Loucy (cell line): ENCODE measurements around the gene COL20A1.

Experiments used
- H2AFZ ChIP-seq: fragments of 200-600 bp; sonication (generic); 2 replicates; pipeline ENCODE4 v1.6.0; 2016; ENCODE audit warnings: antibody characterized with exemption, mild to moderate bottlenecking, low read length, moderate library complexity
- H3F3A ChIP-seq: fragments of 200-600 bp; 2 replicates; pipeline ENCODE4 v1.6.0; 2016; ENCODE audit warnings: antibody characterized with exemption, low read depth, mild to moderate bottlenecking
- H3K27me3 ChIP-seq: fragments of 200-600 bp; sonication (generic); 2 replicates; pipeline ENCODE4 v1.6.1; 2014; ENCODE audit warnings: low read length, mild to moderate bottlenecking; ENCODE audit not compliant: insufficient read depth, poor library complexity, severe bottlenecking
- H3K36me3 ChIP-seq: fragments of 200-600 bp; sonication (generic); 2 replicates; pipeline ENCODE4 v1.6.1; 2016; ENCODE audit warnings: low read length; ENCODE audit not compliant: insufficient read depth
- H3K4me1 ChIP-seq: fragments of 200-600 bp; sonication (generic); 2 replicates; pipeline ENCODE4 v1.5.1; 2014; ENCODE audit warnings: low read length, mild to moderate bottlenecking; ENCODE audit not compliant: insufficient read depth, poor library complexity, severe bottlenecking
- H3K4me2 ChIP-seq: fragments of 200-600 bp; sonication (generic); 2 replicates; pipeline ENCODE4 v1.6.0; 2014; ENCODE audit warnings: antibody characterized with exemption, low read length, low read depth, mild to moderate bottlenecking; ENCODE audit not compliant: poor library complexity, severe bottlenecking
- H3K4me3 ChIP-seq: fragments of 200-600 bp; sonication (generic); 2 replicates; pipeline ENCODE4 v1.5.1; 2014; ENCODE audit warnings: low read length, mild to moderate bottlenecking, mixed read lengths; ENCODE audit not compliant: poor library complexity, severe bottlenecking
- H3K79me2 ChIP-seq: fragments of 200-600 bp; sonication (generic); 2 replicates; pipeline ENCODE4 v1.6.1; 2014; ENCODE audit warnings: low read length; ENCODE audit not compliant: insufficient read depth
- H3K9ac ChIP-seq: fragments of 200-600 bp; sonication (generic); 2 replicates; pipeline ENCODE4 v1.6.0; 2014; ENCODE audit warnings: mild to moderate bottlenecking, low read depth, low read length, moderate library complexity; ENCODE audit not compliant: poor library complexity, severe bottlenecking
- H3K9me2 ChIP-seq: fragments of 200-600 bp; sonication (generic); replicated peaks from 2 replicates; pipeline ENCODE4 v1.6.1; 2016; ENCODE audit warnings: low read depth, low read length, mixed read lengths
- H3K9me3 ChIP-seq: fragments of 200-600 bp; sonication (generic); 2 replicates; pipeline ENCODE4 v1.6.1; 2014; ENCODE audit warnings: mild to moderate bottlenecking, antibody characterized with exemption, low read length, low read depth; ENCODE audit not compliant: insufficient read depth
- H4K20me1 ChIP-seq: fragments of 200-600 bp; sonication (generic); 2 replicates; pipeline ENCODE4 v1.6.0; 2014; ENCODE audit warnings: antibody characterized with exemption, low read length, mild to moderate bottlenecking; ENCODE audit not compliant: insufficient read depth, poor library complexity, severe bottlenecking
- EZH2phosphoT487 ChIP-seq: fragments of 200-600 bp; IDR thresholded peaks from 2 replicates; pipeline ENCODE4 v1.6.1; 2018; ENCODE audit warnings: antibody characterized with exemption, mild to moderate bottlenecking, moderate library complexity, borderline replicate concordance
- TF ChIP-seq, protein P1 (sequence below): fragments of 200-600 bp; sonication (generic); conservative IDR thresholded peaks from 2 replicates; pipeline ENCODE4 v1.5.1; 2014; ENCODE audit warnings: mild to moderate bottlenecking, antibody characterized with exemption, low read length

The COL20A1 gene

DNA sequence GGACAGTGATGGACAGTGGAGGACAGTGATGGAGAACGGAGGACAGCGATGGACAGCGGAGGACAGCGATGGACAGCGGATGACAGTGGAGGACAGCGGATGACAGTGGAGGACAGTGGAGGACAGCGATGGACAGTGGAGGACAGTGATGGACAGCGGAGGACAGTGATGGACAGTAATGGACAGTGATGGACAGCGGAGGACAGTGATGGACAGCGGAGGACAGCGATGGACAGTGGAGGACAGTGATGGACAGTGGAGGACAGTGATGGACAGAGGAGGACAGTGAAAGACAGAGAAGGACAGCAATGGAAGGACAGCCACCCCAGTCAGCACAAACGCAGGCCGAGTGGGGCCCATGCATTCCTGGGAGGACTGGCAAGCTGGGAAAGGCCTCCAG lies 35.4 kb upstream of the COL20A1 start:
- Histone ChIP-seq H3K36me3 (no peaks in the 10 kb centered on the region), H3K9me3 (no peaks in the 10 kb centered on the region), H4K20me1 (no peaks in the 10 kb centered on the region), H3F3A (no peaks in the 10 kb centered on the region), H3K9ac (no peak overlapping the region), H3K4me1 (peaks cover 4% of the 10 kb centered on the region), H3K4me3 (no peak overlapping the region), H3K9me2 (no peaks in the 10 kb centered on the region), H2AFZ (no peak overlapping the region), H3K4me2 (no peak overlapping the region), H3K27me3 (no peaks in the 10 kb centered on the region), H3K79me2 (no peaks in the 10 kb centered on the region)
- TF ChIP-seq, protein P1, sequence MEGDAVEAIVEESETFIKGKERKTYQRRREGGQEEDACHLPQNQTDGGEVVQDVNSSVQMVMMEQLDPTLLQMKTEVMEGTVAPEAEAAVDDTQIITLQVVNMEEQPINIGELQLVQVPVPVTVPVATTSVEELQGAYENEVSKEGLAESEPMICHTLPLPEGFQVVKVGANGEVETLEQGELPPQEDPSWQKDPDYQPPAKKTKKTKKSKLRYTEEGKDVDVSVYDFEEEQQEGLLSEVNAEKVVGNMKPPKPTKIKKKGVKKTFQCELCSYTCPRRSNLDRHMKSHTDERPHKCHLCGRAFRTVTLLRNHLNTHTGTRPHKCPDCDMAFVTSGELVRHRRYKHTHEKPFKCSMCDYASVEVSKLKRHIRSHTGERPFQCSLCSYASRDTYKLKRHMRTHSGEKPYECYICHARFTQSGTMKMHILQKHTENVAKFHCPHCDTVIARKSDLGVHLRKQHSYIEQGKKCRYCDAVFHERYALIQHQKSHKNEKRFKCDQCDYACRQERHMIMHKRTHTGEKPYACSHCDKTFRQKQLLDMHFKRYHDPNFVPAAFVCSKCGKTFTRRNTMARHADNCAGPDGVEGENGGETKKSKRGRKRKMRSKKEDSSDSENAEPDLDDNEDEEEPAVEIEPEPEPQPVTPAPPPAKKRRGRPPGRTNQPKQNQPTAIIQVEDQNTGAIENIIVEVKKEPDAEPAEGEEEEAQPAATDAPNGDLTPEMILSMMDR = no peak
- no peak for TF ChIP-seq EZH2phosphoT487

DNA sequence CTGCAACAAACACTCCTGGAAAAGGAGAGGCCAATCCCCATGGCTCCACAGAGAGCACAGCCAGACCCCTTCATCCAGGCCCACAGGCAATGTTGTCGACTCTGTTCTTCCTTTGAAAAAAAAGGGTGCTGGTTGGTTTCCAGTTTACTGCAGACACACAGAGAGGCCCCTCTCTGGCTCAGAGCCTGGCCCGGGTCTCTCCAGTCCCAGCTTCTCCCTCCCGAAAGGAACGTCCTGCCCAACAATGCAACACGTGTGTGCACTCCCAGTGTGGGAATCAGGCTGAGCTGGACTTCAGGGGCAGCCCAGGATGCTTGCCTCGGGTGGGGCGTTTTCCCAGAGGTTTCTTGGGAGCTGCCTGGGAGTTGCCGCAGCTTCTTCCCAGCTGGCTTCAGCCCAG lies 34.2 kb upstream of the COL20A1 start:
- no peak overlapping the region for H2AFZ ChIP-seq
- no peaks in the 10 kb centered on the region for H3K27me3 ChIP-seq
- no peaks in the 10 kb centered on the region for H4K20me1 ChIP-seq
- peaks cover 4% of the 10 kb centered on the region for H3K4me1 ChIP-seq
- TF ChIP-seq, protein P1 = no peak
- H3K4me3 ChIP-seq = no peak overlapping the region
- no peaks in the 10 kb centered on the region for H3K9me2 ChIP-seq
- H3K79me2 ChIP-seq = no peaks in the 10 kb centered on the region
- no peak overlapping the region for H3K9ac ChIP-seq
- no peaks in the 10 kb centered on the region for H3F3A ChIP-seq
- no peak overlapping the region for H3K4me2 ChIP-seq
- no peaks in the 10 kb centered on the region for H3K9me3 ChIP-seq
- H3K36me3 ChIP-seq = no peaks in the 10 kb centered on the region

DNA sequence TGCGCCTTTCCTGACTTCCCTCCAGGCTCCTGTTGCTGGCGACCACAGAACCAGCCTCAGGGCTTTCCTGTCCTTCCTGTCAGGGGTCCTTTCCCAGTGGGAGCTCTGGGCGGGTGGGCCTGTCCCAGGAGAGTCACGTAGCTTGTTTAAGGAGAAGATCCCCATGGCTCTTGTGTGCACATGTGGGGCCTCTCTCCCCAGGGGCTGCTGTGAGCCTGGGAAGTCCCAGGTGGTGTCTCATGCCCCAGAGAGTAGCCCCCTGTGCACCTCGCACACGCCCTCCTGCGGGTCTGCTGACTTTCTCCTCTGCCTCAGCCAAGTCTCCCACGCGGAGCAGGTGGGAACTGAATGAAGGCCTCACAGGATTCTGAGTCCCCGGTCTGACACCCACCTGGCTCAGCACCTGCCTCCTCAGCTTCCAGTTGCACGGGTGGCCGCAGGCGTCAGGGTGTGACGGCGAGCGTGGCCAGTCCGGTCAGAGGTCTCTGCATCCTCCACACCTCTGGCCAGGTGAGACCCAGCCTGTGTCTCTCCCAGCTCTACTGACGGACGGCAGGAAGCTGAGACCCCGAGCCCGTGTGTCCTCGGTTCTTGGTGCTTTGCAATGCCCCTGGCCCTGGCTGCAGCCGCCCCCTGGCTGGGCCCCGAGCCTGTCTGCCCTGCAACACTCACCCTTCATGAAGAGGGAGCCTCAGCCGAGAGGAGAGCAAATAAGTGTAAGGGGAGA lies 33.1 kb upstream of the COL20A1 start:
- Histone ChIP-seq H3K4me2 (no peak overlapping the region), H3K9me2 (no peaks in the 10 kb centered on the region), H3K79me2 (no peaks in the 10 kb centered on the region), H3K9ac (no peak overlapping the region), H3F3A (no peaks in the 10 kb centered on the region), H3K4me3 (no peak overlapping the region), H3K27me3 (no peaks in the 10 kb centered on the region), H3K4me1 (peaks cover 4% of the 10 kb centered on the region), H3K9me3 (no peaks in the 10 kb centered on the region), H2AFZ (no peak overlapping the region), H4K20me1 (no peaks in the 10 kb centered on the region), H3K36me3 (no peaks in the 10 kb centered on the region)
- TF ChIP-seq EZH2phosphoT487 = no peak

DNA sequence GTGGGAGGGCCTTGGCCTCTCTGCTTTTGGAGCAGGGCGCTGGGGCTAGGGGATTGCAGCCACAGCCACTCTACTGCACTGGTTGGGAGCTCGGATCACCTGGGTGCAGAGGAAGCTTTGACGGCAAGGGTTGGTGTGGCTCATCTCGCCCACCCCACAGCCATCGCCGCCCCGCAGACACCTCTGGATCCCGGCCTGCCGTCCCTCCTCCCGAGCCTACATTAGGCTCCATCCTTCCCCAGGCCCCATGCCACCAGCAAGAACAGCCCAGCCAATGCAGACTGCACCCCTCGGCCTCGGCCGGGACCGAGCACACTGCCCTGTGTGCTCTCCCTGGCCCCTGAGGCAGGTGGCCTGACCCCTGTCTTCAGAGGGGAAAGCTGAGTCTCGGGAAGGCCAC lies 32.5 kb upstream of the COL20A1 start:
- Histone ChIP-seq H3K4me1 (peaks cover 4% of the 10 kb centered on the region), H2AFZ (no peak overlapping the region), H3K79me2 (no peaks in the 10 kb centered on the region), H3K4me3 (no peak overlapping the region), H3K9ac (no peak overlapping the region), H3F3A (no peaks in the 10 kb centered on the region), H3K9me3 (no peaks in the 10 kb centered on the region), H3K27me3 (no peaks in the 10 kb centered on the region), H4K20me1 (no peaks in the 10 kb centered on the region), H3K36me3 (no peaks in the 10 kb centered on the region), H3K9me2 (no peaks in the 10 kb centered on the region), H3K4me2 (no peak overlapping the region)
- no peak for TF ChIP-seq EZH2phosphoT487
- TF ChIP-seq, protein P1 = no peak
